GM18867 (cell line): ENCODE measurements around the gene KCNA10.
"Not testable (repeated sequence)": the region's sequence is repeated elsewhere in the genome, so short reads cannot be mapped to it uniquely, and the experiment has no call there.

ENCODE experiments used
- ATAC-seq: cut with Tn5 transposase; IDR thresholded peaks from one replicate; pipeline ENCODE4 v1.9.1; 2021; ENCODE audit warnings: mild to moderate bottlenecking, moderate library complexity; ENCODE audit not compliant: unreplicated experiment

Gene KCNA10

GRCh38 chr1:110538075-110538474 is 19.1 kb upstream of the KCNA10 start:
- no peak for ATAC-seq

GRCh38 chr1:110535985-110536384 is 17.0 kb upstream of the KCNA10 start:
- no peak for ATAC-seq

- no peak for ATAC-seq
Observed at GRCh38 chr1:110533230-110533629, 14.3 kb upstream of the KCNA10 start.

- no peak for ATAC-seq
Observed at GRCh38 chr1:110529011-110529410, 10.0 kb upstream of the KCNA10 start.

- ATAC-seq, result no peak
Observed at GRCh38 chr1:110526201-110526780, 7.3 kb upstream of the KCNA10 start.

- no peak for ATAC-seq
Observed at GRCh38 chr1:110525249-110525595, 6.2 kb upstream of the KCNA10 start.

GRCh38 chr1:110524311-110525248 is 5.6 kb upstream of the KCNA10 start:
- ATAC-seq, result peak; percentile 43

- no peak for ATAC-seq
Observed at GRCh38 chr1:110523011-110523410, 4.0 kb upstream of the KCNA10 start.

- ATAC-seq, result no peak
Observed at GRCh38 chr1:110522560-110522959, 3.6 kb upstream of the KCNA10 start.

- ATAC-seq, result no peak
Observed at GRCh38 chr1:110520827-110521226, 1.9 kb upstream of the KCNA10 start.

GRCh38 chr1:110515891-110516290 is 3.1 kb downstream of the KCNA10 start:
- ATAC-seq, result no peak

- ATAC-seq, result no peak
Observed at GRCh38 chr1:110515041-110515440, 3.9 kb downstream of the KCNA10 start.

- ATAC-seq, result no peak
Observed at GRCh38 chr1:110513511-110513910, 5.5 kb downstream of the KCNA10 start.

GRCh38 chr1:110511436-110511835 is 7.5 kb downstream of the KCNA10 start:
- ATAC-seq, result no peak

- not testable (repeated sequence) for ATAC-seq
Observed at GRCh38 chr1:110510921-110511320, 8.1 kb downstream of the KCNA10 start.

GRCh38 chr1:110509655-110510054 is 9.3 kb downstream of the KCNA10 start:
- no peak for ATAC-seq

GRCh38 chr1:110508028-110508940 is 10.7 kb downstream of the KCNA10 start:
- no peak for ATAC-seq

GRCh38 chr1:110506541-110506940 is 12.4 kb downstream of the KCNA10 start:
- no peak for ATAC-seq

- no peak for ATAC-seq
Observed at GRCh38 chr1:110505596-110505995, 13.4 kb downstream of the KCNA10 start.

- ATAC-seq, result no peak
Observed at GRCh38 chr1:110504226-110504625, 14.7 kb downstream of the KCNA10 start.

- ATAC-seq, result no peak
Observed at GRCh38 chr1:110503471-110503870, 15.5 kb downstream of the KCNA10 start.
